Measurements from ENCODE around the gene PKN3. TPM values are rescaled to one million over a fixed set of nuclear protein-coding genes. Genes with fewer than 3 reads are reported as not detected.

Gene PKN3
- total RNA-seq, 4 donors from 2014 or later = 4.4 to 7.6 (median 6.4) TPM

DNA sequence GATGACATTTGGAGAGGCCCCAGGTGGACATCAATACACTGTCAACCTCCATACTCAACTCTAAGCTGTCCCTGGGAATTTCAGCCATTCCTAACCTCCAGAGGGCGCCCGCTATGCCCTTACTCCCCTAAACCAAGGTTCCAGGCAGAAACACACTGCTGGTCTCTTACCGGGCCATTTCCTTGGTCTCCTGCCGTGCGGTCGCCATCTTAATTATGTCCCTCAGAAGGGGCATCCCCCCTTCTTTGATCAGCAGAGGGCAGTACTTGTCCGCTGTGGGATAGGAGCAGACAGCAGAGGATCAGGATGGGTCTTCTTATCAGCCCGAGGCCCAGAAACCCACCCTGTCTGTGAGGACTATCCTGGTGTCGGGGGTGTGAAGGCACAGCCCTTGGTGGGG, 31.0 kb downstream of the PKN3 start:
- Histone ChIP-seq H3K27me3 (no peaks in the 10 kb centered on the region), H3K4me1 (no peaks in the 10 kb centered on the region), H3K9me3 (no peaks in the 10 kb centered on the region), H3K36me3 (peaks cover 16 to 29% of the 10 kb centered on the region in 2 donors), H3K27ac (no peak overlapping the region), H3K4me3 (replicated peaks in 1 of 3) (no peak overlapping the region)
- 34 to 39% methylated on average over 8 to 9 of the region's 9 CpGs for WGBS, 2 donors
- intact Hi-C loops (cut with DNase I) = no loop called here
- no peak for TF ChIP-seq POLR2A (IDR thresholded peaks at IDR 0.05)
- TF ChIP-seq, protein P1, sequence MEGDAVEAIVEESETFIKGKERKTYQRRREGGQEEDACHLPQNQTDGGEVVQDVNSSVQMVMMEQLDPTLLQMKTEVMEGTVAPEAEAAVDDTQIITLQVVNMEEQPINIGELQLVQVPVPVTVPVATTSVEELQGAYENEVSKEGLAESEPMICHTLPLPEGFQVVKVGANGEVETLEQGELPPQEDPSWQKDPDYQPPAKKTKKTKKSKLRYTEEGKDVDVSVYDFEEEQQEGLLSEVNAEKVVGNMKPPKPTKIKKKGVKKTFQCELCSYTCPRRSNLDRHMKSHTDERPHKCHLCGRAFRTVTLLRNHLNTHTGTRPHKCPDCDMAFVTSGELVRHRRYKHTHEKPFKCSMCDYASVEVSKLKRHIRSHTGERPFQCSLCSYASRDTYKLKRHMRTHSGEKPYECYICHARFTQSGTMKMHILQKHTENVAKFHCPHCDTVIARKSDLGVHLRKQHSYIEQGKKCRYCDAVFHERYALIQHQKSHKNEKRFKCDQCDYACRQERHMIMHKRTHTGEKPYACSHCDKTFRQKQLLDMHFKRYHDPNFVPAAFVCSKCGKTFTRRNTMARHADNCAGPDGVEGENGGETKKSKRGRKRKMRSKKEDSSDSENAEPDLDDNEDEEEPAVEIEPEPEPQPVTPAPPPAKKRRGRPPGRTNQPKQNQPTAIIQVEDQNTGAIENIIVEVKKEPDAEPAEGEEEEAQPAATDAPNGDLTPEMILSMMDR (IDR thresholded peaks at IDR 0.05) = peak in 5 of 6 experiments; percentile 9 to 70 (median 48)
- DNase-seq = peak; percentile 73 to 75

DNA sequence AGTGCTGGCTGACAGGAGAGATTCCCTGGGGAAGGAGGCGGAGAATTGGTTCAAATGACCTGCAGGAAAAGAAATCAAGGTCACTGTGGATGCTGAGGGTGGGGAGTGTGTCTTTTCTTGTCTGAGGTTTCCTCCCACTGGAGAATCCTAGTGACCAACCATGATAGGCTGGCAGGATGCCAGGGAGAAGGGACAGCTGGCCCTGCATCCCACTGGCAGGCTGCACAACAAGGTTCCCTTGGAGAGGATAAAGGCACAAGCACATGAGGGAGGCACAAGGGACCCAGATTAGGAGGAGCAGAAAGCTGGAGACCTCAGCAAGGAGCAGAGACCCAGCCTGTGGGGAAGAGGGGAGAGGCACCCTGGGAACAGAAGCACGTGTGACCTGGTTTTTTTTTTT, 33.1 kb downstream of the PKN3 start:
- Histone ChIP-seq H3K9me3 (no peaks in the 10 kb centered on the region), H3K27me3 (no peaks in the 10 kb centered on the region), H3K27ac (no peak overlapping the region), H3K4me1 (no peaks in the 10 kb centered on the region), H3K4me3 (replicated peaks in 1 of 3) (no peak overlapping the region), H3K36me3 (peaks cover 29 to 45% of the 10 kb centered on the region in 2 donors)
- WGBS, 2 donors = 89 to 94% methylated on average over 2 of the region's 2 CpGs
- no peak for DNase-seq
- no peak for TF ChIP-seq POLR2A (IDR thresholded peaks at IDR 0.05)
- TF ChIP-seq, protein P1 (IDR thresholded peaks at IDR 0.05) = no peak
- intact Hi-C loops (cut with DNase I) = no loop called here

DNA sequence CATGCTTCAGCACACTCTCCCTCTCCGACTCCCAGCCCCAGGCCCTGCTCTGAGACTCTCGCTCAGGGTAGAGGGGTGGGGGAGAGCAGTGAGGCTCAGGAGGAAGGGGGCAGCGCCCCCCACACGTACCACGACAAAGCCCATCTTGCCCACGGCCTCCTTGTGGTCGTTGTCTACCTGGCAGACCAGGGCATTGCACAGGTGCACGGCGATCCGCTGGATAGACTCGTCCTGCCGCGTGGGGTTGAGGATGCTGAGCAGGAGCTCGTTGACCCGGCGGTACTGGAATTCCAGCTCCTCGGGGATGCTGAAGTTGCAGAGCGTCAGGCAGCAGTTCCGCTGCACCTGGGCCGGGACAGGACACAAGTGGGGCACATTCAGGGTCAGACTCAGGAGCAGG, 40.1 kb downstream of the PKN3 start:
- H3K36me3 ChIP-seq = peaks cover 17 to 21% of the 10 kb centered on the region in 2 donors
- no peaks in the 10 kb centered on the region for H3K27me3 ChIP-seq
- no peak for TF ChIP-seq POLR2A (IDR thresholded peaks at IDR 0.05)
- TF ChIP-seq, protein P1 (IDR thresholded peaks at IDR 0.05) = no peak
- no peaks in the 10 kb centered on the region for H3K9me3 ChIP-seq
- no peak overlapping the region for H3K4me3 ChIP-seq (replicated peaks in 1 of 3)
- no peak overlapping the region for H3K27ac ChIP-seq
- intact Hi-C loops (cut with DNase I) = no loop called here
- 73 to 80% methylated on average over 18 to 20 of the region's 20 CpGs for WGBS, 2 donors
- no peaks in the 10 kb centered on the region for H3K4me1 ChIP-seq
- peak in 1 of 2 donors; percentile 5 for DNase-seq

DNA sequence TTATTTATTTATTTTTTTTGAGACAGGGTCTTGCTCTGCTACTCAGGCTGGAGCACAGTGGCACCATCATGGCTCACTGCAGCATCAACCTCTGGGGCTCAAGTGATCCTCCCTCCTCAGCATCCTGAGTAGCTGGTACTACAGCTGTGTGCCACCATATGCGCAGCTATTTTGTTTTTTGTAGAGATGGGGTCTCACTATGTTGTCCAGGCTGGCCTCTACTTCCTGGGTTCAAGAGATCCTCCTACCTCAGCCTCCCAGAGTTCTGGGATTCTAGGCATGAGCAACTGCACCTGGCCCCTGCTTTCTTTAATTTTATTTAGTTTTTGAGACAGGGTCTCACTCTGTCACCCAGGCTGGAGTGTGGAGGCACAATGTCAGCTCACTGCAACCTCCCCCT, 41.1 kb downstream of the PKN3 start:
- intact Hi-C loops (cut with DNase I) = no loop called here
- Histone ChIP-seq H3K9me3 (no peaks in the 10 kb centered on the region), H3K27ac (no peak overlapping the region), H3K4me3 (replicated peaks in 1 of 3) (no peak overlapping the region), H3K27me3 (no peaks in the 10 kb centered on the region), H3K36me3 (peaks cover 17 to 21% of the 10 kb centered on the region in 2 donors), H3K4me1 (no peaks in the 10 kb centered on the region)
- WGBS, 2 donors = 92 to 100% methylated on average over 1 of the region's 1 CpG
- no peak for DNase-seq
- TF ChIP-seq, protein P1 (IDR thresholded peaks at IDR 0.05) = no peak
- TF ChIP-seq POLR2A (IDR thresholded peaks at IDR 0.05) = no peak

DNA sequence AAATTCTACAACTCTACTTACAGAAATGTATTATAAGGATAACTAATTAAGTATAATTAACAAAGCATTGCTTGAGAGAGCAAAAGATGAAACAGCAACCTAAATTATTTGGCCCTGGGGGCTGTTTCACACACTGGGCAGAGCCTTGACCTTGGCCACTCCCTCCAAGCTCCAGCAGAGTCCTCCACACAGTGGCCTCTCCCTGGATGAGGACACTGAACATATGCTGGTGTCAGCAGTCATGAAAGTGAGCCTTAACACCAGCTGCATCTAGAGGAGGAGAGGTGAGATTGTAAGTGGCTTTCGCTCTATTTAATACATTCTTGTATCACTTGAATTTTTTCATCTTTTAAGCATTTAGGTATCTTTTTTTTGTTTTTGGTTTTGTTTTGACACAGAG, 44.9 kb downstream of the PKN3 start:
- intact Hi-C loops (cut with DNase I) = no loop called here
- Histone ChIP-seq H3K4me1 (no peaks in the 10 kb centered on the region), H3K27ac (no peak overlapping the region), H3K4me3 (replicated peaks in 1 of 3) (no peak overlapping the region), H3K9me3 (no peaks in the 10 kb centered on the region), H3K27me3 (no peaks in the 10 kb centered on the region), H3K36me3 (peaks cover 22 to 24% of the 10 kb centered on the region in 2 donors)
- DNase-seq = no peak
- WGBS, 2 donors = 97 to 100% methylated on average over 1 of the region's 1 CpG
- TF ChIP-seq, protein P1 (IDR thresholded peaks at IDR 0.05) = no peak
- no peak for TF ChIP-seq POLR2A (IDR thresholded peaks at IDR 0.05)

Data from thyroid gland (tissue), 4 donors.